ENCODE results near the gene SLCO2B1.

The SLCO2B1 gene

GRCh38 chr11:75135651-75136050 is 15.3 kb upstream of the SLCO2B1 start:
- TF ChIP-seq EZH2 (IDR thresholded peaks at IDR 0.05; ENCODE audit: borderline replicate concordance, low read depth, low read length, severe bottlenecking) (no peak), CTCF (IDR thresholded peaks at IDR 0.05; ENCODE audit: borderline replicate concordance, extremely low read depth, low read length, poor library complexity, severe bottlenecking) (no peak)
- H3K36me3 ChIP-seq (ENCODE audit: insufficient read depth, low read length) = no peaks in the 10 kb centered on the region
- no peaks in the 10 kb centered on the region for H4K20me1 ChIP-seq (ENCODE audit: insufficient read depth, low read length)
- H3K27ac ChIP-seq (ENCODE audit: low read length) = no peak overlapping the region
- no peaks in the 10 kb centered on the region for H3K9me3 ChIP-seq (ENCODE audit: insufficient read depth, low read length, severe bottlenecking)
- ATAC-seq (ENCODE audit: insufficient read depth, low read depth) (no peak), DNase-seq (no peak)
- H3K4me3 ChIP-seq (ENCODE audit: low read depth in 1 of 2, low read length in 2 of 2) = no peak overlapping the region
- H3K79me2 ChIP-seq (ENCODE audit: insufficient read depth, low read length) = no peaks in the 10 kb centered on the region
- no peak overlapping the region for H3K4me2 ChIP-seq (ENCODE audit: insufficient read depth, low read length)
- H3K4me1 ChIP-seq (ENCODE audit: insufficient read depth, low read length) = no peaks in the 10 kb centered on the region
- peaks cover 16% of the 10 kb centered on the region for H3K27me3 ChIP-seq (ENCODE audit: insufficient read depth, low read length, poor library complexity)
- H3K9ac ChIP-seq (ENCODE audit: low read depth, low read length) = no peak overlapping the region
- no peak overlapping the region for H2AFZ ChIP-seq (ENCODE audit: low read depth, low read length)

GRCh38 chr11:75140269-75141138 is 10.4 kb upstream of the SLCO2B1 start:
- no peaks in the 10 kb centered on the region for H3K36me3 ChIP-seq (ENCODE audit: insufficient read depth, low read length)
- no peak overlapping the region for H2AFZ ChIP-seq (ENCODE audit: low read depth, low read length)
- DNase-seq = peak; percentile 69
- H3K4me2 ChIP-seq (ENCODE audit: insufficient read depth, low read length) = no peak overlapping the region
- H4K20me1 ChIP-seq (ENCODE audit: insufficient read depth, low read length) = no peaks in the 10 kb centered on the region
- H3K9ac ChIP-seq (ENCODE audit: low read depth, low read length) = no peak overlapping the region
- no peak overlapping the region for H3K4me3 ChIP-seq (ENCODE audit: low read depth in 1 of 2, low read length in 2 of 2)
- H3K27me3 ChIP-seq (ENCODE audit: insufficient read depth, low read length, poor library complexity) = peaks cover 5% of the 10 kb centered on the region
- no peaks in the 10 kb centered on the region for H3K79me2 ChIP-seq (ENCODE audit: insufficient read depth, low read length)
- TF ChIP-seq CTCF (IDR thresholded peaks at IDR 0.05; ENCODE audit: borderline replicate concordance, extremely low read depth, low read length, poor library complexity, severe bottlenecking) (peak; percentile 90), EZH2 (IDR thresholded peaks at IDR 0.05; ENCODE audit: borderline replicate concordance, low read depth, low read length, severe bottlenecking) (no peak)
- ATAC-seq (ENCODE audit: insufficient read depth, low read depth) = peak; percentile 20; the same call in 1 of the 3 replicates
- no peak overlapping the region for H3K27ac ChIP-seq (ENCODE audit: low read length)
- no peaks in the 10 kb centered on the region for H3K9me3 ChIP-seq (ENCODE audit: insufficient read depth, low read length, severe bottlenecking)
- peaks cover 32% of the 10 kb centered on the region for H3K4me1 ChIP-seq (ENCODE audit: insufficient read depth, low read length)

- ATAC-seq (ENCODE audit: insufficient read depth, low read depth) (no peak), DNase-seq (no peak)
- Histone ChIP-seq H3K4me3 (ENCODE audit: low read depth in 1 of 2, low read length in 2 of 2) (no peak overlapping the region), H3K79me2 (ENCODE audit: insufficient read depth, low read length) (no peaks in the 10 kb centered on the region), H3K4me2 (ENCODE audit: insufficient read depth, low read length) (no peak overlapping the region), H2AFZ (ENCODE audit: low read depth, low read length) (no peak overlapping the region), H4K20me1 (ENCODE audit: insufficient read depth, low read length) (no peaks in the 10 kb centered on the region), H3K9ac (ENCODE audit: low read depth, low read length) (no peak overlapping the region), H3K9me3 (ENCODE audit: insufficient read depth, low read length, severe bottlenecking) (no peaks in the 10 kb centered on the region), H3K4me1 (ENCODE audit: insufficient read depth, low read length) (peaks cover 33% of the 10 kb centered on the region), H3K27ac (ENCODE audit: low read length) (no peak overlapping the region), H3K27me3 (ENCODE audit: insufficient read depth, low read length, poor library complexity) (peaks cover 5% of the 10 kb centered on the region), H3K36me3 (ENCODE audit: insufficient read depth, low read length) (no peaks in the 10 kb centered on the region)
- TF ChIP-seq CTCF (IDR thresholded peaks at IDR 0.05; ENCODE audit: borderline replicate concordance, extremely low read depth, low read length, poor library complexity, severe bottlenecking) (no peak), EZH2 (IDR thresholded peaks at IDR 0.05; ENCODE audit: borderline replicate concordance, low read depth, low read length, severe bottlenecking) (no peak)
Observed at GRCh38 chr11:75141166-75141565, 9.7 kb upstream of the SLCO2B1 start.
